Aorta (tissue), 5 donors: ENCODE data around the gene ZNF180. TPM values are rescaled to one million over a fixed set of nuclear protein-coding genes. Genes with fewer than 3 reads are reported as not detected.
"Not testable (repeated sequence)": the region's sequence is repeated elsewhere in the genome, so short reads cannot be mapped to it uniquely, and the experiment has no call there.

Source experiments
- ATAC-seq: fragments of 200-7000 bp; cut with Tn5 transposase; one replicate; pipeline ENCODE4 v1.9.1; 2022; ENCODE audit warnings: moderate library complexity; ENCODE audit not compliant: low FRiP score
- DNase-seq, 2 donors: peaks; one replicate each; pipeline ENCODE4 v3.0.0-alpha.2; 2020
- H3K27ac ChIP-seq, 2 donors: one replicate each; pipeline ENCODE4 v1.5.1; 2013; ENCODE audit warnings: low read length in 2 of 2, mild to moderate bottlenecking in 2 of 2, moderate library complexity in 2 of 2, control low read depth in 1 of 2, inconsistent platforms in 1 of 2, low read depth in 1 of 2
- H3K27me3 ChIP-seq, 2 donors: one replicate each; pipeline ENCODE4 v1.6.1; 2013; ENCODE audit warnings: control low read depth in 1 of 2, low read length in 1 of 2, mild to moderate bottlenecking in 1 of 2, moderate library complexity in 1 of 2; ENCODE audit not compliant: insufficient read depth in 2 of 2, control insufficient read depth in 1 of 2
- H3K36me3 ChIP-seq, 2 donors: one replicate each; pipeline ENCODE4 v1.6.1; 2013; ENCODE audit warnings: control low read depth in 1 of 2, low read length in 1 of 2, mild to moderate bottlenecking in 1 of 2; ENCODE audit not compliant: insufficient read depth in 2 of 2, control insufficient read depth in 1 of 2
- H3K4me1 ChIP-seq, 2 donors: one replicate each; pipeline ENCODE4 v1.6.1; 2013; ENCODE audit warnings: low read length in 2 of 2, control low read depth in 1 of 2, mild to moderate bottlenecking in 1 of 2, moderate library complexity in 1 of 2; ENCODE audit not compliant: insufficient read depth in 2 of 2, control insufficient read depth in 1 of 2
- H3K4me3 ChIP-seq, 2 donors: one replicate each; pipeline ENCODE4 v1.5.1; 2013; ENCODE audit warnings: low read length in 2 of 2, control low read depth in 1 of 2, mild to moderate bottlenecking in 1 of 2
- H3K9me3 ChIP-seq: one replicate; pipeline ENCODE4 v1.6.1; 2013; ENCODE audit warnings: mild to moderate bottlenecking, low read length; ENCODE audit not compliant: control insufficient read depth
- WGBS, 2 donors: extraction: QIAGEN DNeasy Blood & Tissue Kit; methylation state at CpG; one replicate each; pipeline ENCODE4 v1.1.7; 2013; 5-methylcytosine and 5-hydroxymethylcytosine counted together
- intact Hi-C, 2 donors: fragments of 100-400 bp; cut with DNase I; formaldehyde crosslinking; loops; one replicate each; pipeline versions ENCODE4 v1.14.2 to v1.15.0; 2022
- polyA plus RNA-seq, 2 donors: library from polyadenylated mRNA; stranded (reverse); fragments of 200-250 nt; gene quantifications; one replicate each; pipeline ENCODE4 v1.2.3, GENCODE V29; 2013
- total RNA-seq, 2 donors: library from RNA; stranded (reverse); fragmentation: NEBNext Ultra II Directional; extraction: Animal tissue kit (Norgen Biotek cat#: 25700); gene quantifications; one replicate each; pipeline ENCODE4 v1.2.1, GENCODE V29; 2021
- donor health status: healthy with polysubstance abuse.
- donor health status: Bipolar disorder and iron deficiency.
- donor health status: DM: no; HTN: no; CAD: no.
- donor health status: DM: no; HTN: no; CAD: no.
- donor health status: DM: yes; HTN: yes; CAD: no.

The ZNF180 gene
- total and polyA plus RNA-seq, 4 donors = 2.6 to 7.7 (median 3.7) TPM

DNA sequence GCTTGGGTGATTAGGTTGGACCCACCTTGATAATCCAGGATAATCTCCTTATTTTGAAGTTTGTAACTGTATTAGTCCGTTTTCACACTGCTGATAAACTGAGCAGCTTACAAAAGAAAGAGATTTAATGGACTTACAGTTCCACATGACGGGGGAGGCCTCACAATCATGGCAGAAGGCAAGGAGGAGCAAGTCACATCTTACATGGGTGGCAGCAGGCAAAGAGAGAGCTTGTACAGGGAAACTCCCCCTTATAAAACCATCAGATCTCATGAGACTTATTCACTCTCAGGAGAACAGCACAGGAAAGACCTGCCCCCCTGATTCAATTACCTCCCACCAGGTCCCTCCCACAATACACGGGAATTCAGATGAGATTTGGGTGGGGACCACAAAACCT lies 35.0 kb upstream of the ZNF180 start:
- H3K27me3 ChIP-seq, H3K9me3 ChIP-seq, H3K36me3 ChIP-seq, ATAC-seq, intact Hi-C loops, H3K27ac ChIP-seq, DNase-seq, H3K4me1 ChIP-seq, H3K4me3 ChIP-seq: not testable (repeated sequence)
- 45 to 57% methylated on average over 3 of the region's 3 CpGs for WGBS, 2 donors

DNA sequence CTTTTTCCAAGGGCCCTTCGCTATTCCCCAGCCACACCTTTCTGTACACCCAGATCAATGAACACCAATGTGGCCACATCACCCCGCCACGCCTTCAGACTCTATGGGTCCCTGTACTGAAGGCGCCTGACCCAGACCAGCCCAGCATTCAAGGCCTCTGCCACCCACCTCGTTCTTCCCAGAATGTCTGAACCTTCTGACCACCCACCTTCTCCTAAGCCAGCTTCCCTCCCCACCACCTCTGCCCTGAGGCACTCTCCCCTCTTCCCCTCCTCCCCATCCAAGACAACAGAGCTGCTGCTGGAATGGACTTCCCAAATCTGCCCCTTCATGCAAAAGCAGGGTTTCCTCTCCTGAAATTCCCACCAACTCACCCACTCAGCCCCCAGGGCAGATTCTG lies 32.5 kb upstream of the ZNF180 start:
- Histone ChIP-seq H3K36me3 (no peaks in the 10 kb centered on the region), H3K27ac (no peak overlapping the region), H3K27me3 (no peaks in the 10 kb centered on the region), H3K4me1 (no peaks in the 10 kb centered on the region), H3K4me3 (no peak overlapping the region), H3K9me3 (peaks cover 5% of the 10 kb centered on the region)
- 83 to 86% methylated on average over 5 of the region's 5 CpGs for WGBS, 2 donors
- no peak for ATAC-seq
- DNase-seq = no peak
- intact Hi-C loops = no loop called here

DNA sequence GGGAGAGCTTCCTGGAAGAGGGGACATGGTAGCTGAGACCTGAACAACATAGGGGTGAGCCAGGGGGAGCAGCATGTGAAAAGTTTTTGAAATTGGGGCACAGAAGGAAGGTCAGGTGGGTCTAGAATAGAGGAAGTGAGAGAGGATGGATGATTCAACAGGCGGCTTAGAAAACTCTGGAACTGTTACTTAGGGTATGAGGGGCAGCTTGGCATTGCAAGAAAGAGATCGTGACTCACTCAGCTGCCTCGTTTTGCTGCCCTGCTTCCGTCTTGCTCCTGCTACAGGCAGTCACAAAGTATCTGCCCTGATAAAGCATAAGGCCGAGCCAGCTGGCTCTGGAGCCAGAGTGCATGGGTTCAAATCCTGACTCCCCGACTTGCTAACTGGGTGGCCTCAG lies 30.5 kb upstream of the ZNF180 start:
- H3K36me3 ChIP-seq = no peaks in the 10 kb centered on the region
- intact Hi-C loops = no loop called here
- no peaks in the 10 kb centered on the region for H3K4me1 ChIP-seq
- no peaks in the 10 kb centered on the region for H3K27me3 ChIP-seq
- DNase-seq (no peak), ATAC-seq (no peak)
- WGBS, 2 donors = 62 to 67% methylated on average over 6 of the region's 6 CpGs
- no peak overlapping the region for H3K27ac ChIP-seq
- H3K9me3 ChIP-seq = peaks cover 5% of the 10 kb centered on the region
- no peak overlapping the region for H3K4me3 ChIP-seq

DNA sequence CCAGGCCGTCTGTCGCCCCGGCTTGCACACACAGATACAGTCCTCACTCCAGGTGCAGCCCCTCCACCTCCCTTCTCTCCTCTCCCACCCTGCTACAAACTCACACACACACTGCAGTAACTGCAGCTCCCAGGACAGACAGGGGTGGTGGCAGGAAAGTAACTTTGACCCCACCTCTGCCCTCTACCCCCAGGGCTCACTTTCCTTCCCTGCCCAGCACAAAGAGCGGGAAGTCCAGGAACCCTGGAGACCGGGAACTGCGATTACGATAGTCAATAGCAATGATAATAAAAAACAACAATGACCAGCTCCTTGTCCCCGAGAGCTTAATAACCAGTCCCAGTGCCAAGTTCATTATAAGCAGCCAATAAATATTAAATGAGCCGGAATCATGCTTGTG lies 29.2 kb upstream of the ZNF180 start, which contains the start of gene CEACAM20:
Gene CEACAM20 (minus strand): TSS at position 140 of the 400 bp plus-strand sequence. CDS start 166 bp downstream, outside the sequence.
- 68 to 73% methylated on average over 9 of the region's 9 CpGs for WGBS, 2 donors
- no peaks in the 10 kb centered on the region for H3K4me1 ChIP-seq
- no peak within 1 kb of the TSS for H3K4me3 ChIP-seq
- no peak within 1 kb of the TSS for H3K27ac ChIP-seq
- no peaks in the 10 kb centered on the region for H3K27me3 ChIP-seq
- intact Hi-C loops = no loop called here
- DNase-seq (no peak), ATAC-seq (no peak)
- H3K9me3 ChIP-seq = peaks cover 5% of the 10 kb centered on the region
- H3K36me3 ChIP-seq = no peaks in the 10 kb centered on the region

DNA sequence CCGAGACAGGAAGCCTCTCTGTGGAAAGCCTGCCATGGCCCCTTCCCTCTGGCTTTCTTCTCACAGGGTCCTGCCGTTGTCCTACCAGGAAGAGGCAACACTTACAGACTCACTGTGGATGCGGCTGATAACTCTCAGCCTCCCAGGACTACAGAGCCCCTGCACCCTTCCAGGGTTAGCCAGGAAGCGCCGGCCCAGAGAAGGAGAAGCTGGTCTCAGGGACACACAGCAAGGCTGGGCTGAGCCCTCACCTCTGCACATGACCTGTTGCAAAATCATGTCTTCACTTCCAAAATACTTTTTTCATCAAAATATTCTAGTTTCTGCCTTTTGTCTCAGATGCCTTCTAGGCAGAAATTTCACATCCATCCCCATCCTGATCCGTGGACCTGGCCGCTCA lies 27.2 kb upstream of the ZNF180 start:
- intact Hi-C loops = no loop called here
- no peak overlapping the region for H3K27ac ChIP-seq
- no peaks in the 10 kb centered on the region for H3K4me1 ChIP-seq
- no peak for DNase-seq
- no peaks in the 10 kb centered on the region for H3K36me3 ChIP-seq
- H3K4me3 ChIP-seq = no peak overlapping the region
- H3K9me3 ChIP-seq = peaks cover 5% of the 10 kb centered on the region
- 80 to 89% methylated on average over 7 of the region's 7 CpGs for WGBS, 2 donors
- ATAC-seq = no peak
- H3K27me3 ChIP-seq = no peaks in the 10 kb centered on the region

DNA sequence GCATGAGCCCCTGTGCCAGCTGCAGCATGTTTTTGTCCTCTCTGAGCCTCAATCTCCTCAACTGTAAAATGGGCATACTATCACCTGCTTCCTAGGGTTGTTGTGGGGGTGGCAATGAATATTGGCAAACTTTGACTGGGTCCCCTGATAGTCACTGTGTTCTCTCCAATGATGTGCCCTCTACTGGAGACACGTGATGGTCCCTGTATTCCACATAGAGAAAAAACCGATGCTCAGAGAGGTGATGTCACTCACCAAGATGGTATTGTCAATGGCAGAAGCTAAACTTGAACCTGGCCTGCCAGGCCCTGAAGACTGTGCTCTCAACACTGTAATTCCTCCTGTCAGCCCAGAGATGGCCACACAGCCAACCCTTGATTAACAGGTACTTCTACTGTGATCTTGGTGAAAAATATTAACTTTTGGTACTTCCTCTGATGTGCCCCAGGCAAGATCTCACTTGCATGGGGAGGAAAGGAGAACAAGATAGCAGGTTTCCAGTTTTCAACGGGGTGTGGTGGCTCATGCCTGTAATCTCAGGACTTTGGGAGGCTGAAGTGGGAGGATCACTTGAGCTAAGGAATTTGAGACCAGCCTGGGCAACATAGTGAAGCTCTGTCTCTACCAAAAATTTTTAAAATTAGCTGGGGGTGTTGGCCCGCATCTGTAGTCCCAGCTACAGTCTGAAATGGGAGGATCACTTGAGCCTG lies 25.6 kb upstream of the ZNF180 start:
- WGBS, 2 donors = 50 to 52% methylated on average over 4 of the region's 4 CpGs
- H3K27me3 ChIP-seq = no peaks in the 10 kb centered on the region

DNA sequence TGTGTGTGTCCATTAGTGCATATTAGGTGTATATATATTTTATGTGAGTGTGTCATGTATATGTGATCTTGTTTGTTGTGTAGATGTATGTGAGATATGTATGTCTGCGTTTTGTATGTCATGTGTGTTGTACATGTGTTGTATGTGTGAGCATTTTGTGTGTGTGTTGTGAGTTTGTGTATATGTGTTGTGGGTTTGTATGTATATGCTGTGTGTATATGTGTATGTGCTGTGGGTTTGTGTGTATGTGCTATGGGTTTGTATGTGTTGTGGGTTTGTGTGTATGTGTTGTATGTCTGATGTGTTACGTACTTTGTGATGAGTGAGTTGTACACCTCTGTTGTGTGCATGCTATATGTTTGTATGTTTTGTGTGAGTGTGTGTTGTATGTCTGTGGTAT lies 21.0 kb upstream of the ZNF180 start:
- Histone ChIP-seq H3K27ac (no peak overlapping the region), H3K36me3 (no peaks in the 10 kb centered on the region), H3K9me3 (peaks cover 1% of the 10 kb centered on the region), H3K27me3 (no peaks in the 10 kb centered on the region), H3K4me1 (no peaks in the 10 kb centered on the region), H3K4me3 (no peak overlapping the region)
- intact Hi-C loops = no loop called here
- ATAC-seq = no peak
- no peak for DNase-seq
- WGBS, 2 donors = 90 to 92% methylated on average over 2 of the region's 2 CpGs

More for the DNA sequence above, 25.6 kb upstream of the ZNF180 start:
- DNase-seq (no peak), ATAC-seq (no peak)
- H3K9me3 ChIP-seq = peaks cover 3% of the 10 kb centered on the region
- H3K4me3 ChIP-seq = no peak overlapping the region
- H3K36me3 ChIP-seq = no peaks in the 10 kb centered on the region
- H3K27ac ChIP-seq = no peak overlapping the region
- intact Hi-C loops = no loop called here
- H3K4me1 ChIP-seq = no peaks in the 10 kb centered on the region

DNA sequence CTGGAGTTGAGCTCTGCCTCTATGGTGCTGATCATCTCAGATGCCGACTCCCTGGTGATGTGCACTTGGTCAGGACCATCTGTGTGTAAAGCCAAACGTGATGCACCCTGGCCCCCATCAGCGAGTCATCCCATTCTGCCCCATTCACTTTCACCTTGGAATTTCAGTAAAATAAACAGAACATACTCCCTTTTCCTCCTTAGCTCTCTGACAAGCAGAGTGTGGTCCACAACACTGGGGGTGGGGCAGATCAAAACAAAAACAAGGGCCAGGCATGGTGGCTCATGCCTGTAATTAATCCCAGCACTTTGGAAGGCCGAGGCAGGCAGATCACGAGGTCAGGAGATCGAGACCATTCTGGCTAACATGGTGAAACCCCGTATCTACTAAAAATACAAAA lies 16.8 kb upstream of the ZNF180 start:
- Histone ChIP-seq H3K9me3 (no peaks in the 10 kb centered on the region), H3K27ac (no peak overlapping the region), H3K36me3 (no peaks in the 10 kb centered on the region), H3K4me1 (no peaks in the 10 kb centered on the region), H3K4me3 (no peak overlapping the region), H3K27me3 (no peaks in the 10 kb centered on the region)
- ATAC-seq (no peak), DNase-seq (no peak)
- WGBS, 2 donors = 61 to 69% methylated on average over 7 of the region's 7 CpGs
- intact Hi-C loops = no loop called here

DNA sequence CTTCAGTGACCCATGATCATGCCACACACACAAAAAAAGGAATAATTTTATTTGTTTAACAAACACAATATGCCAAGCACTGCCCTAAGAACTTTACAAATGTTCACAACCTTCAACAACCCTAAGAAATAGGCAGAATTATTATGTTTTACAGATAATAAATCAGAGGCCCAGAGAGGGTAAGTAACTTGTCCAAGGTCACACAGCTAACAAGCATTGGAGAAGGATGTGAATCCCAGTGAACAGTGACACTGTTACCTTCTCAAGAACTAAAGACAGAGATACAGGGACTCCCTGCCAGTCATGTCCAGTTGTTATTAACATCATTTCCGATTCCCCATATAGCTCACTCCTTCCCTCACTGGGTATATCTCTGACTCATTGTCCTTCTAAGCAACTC lies 15.6 kb upstream of the ZNF180 start:
- Histone ChIP-seq H3K4me1 (no peaks in the 10 kb centered on the region), H3K27me3 (no peaks in the 10 kb centered on the region), H3K9me3 (peaks cover 2% of the 10 kb centered on the region), H3K27ac (no peak overlapping the region), H3K4me3 (no peak overlapping the region), H3K36me3 (no peaks in the 10 kb centered on the region)
- DNase-seq (no peak), ATAC-seq (no peak)
- WGBS, 2 donors = 91 to 92% methylated on average over 1 of the region's 1 CpG
- intact Hi-C loops = no loop called here
